OCI-LY7 (cell line): ENCODE measurements around the gene CFAP65.

ENCODE experiments used
- CTCF ChIP-seq: fragments of 200-600 bp; sonication (generic); conservative IDR thresholded peaks from 2 replicates; pipeline ENCODE4 v1.5.1; 2014; ENCODE audit warnings: mild to moderate bottlenecking, antibody characterized with exemption, low read length, moderate library complexity, mixed read lengths
- EZH2phosphoT487 ChIP-seq: fragments of 200-600 bp; sonication (generic); IDR thresholded peaks from 2 replicates; pipeline ENCODE4 v1.6.1; 2018; ENCODE audit warnings: low read depth, borderline replicate concordance, mild to moderate bottlenecking, mixed run types, antibody characterized with exemption, low read length, moderate library complexity, mixed read lengths

GRCh38 chr2:219028141-219028540 lies 13.2 kb downstream of the CFAP65 start:
- TF ChIP-seq CTCF: no peak
- no peak for TF ChIP-seq EZH2phosphoT487
